Measurements from ENCODE around the gene ATP1B4. TPM values are rescaled to one million over a fixed set of nuclear protein-coding genes. Genes with fewer than 3 reads are reported as not detected.

Gene ATP1B4
- polyA plus RNA-seq, 1 donor (not counting 4 experiments of a cell fraction or from before 2014, with no cell fraction given), result not detected

DNA sequence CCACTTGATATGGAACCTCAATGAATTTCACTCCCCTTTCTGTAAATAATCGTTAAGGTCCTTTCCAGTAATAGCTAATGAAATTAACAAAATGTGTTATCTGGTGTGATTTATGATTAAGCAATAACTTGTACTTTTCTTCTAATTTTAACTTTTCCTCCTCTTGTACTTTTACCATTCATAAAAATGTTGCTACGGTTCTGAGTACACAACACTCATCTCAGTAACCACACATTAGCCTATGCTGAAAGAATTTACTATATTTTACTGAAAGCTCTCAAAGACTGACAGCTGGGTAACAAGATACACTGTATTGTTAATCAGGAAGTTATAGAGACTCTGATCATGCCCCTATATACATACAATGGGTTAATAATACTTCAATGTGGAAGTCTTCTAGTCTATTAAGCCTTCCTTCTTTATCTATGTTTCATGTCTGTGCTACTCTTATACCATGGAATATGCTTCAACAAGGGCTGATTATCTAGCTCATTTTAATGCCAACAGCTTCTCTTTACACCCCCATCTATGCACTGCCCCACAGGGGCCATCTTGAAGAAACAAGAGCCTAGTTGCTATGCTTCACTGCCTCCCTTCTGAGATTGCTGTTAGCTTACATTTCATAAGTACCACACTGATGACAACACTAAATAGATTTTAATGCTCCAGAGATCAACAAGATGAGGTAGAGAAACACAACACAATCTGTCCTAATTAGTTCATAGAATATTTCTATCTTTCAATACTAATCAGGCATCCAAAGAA is 68.1 kb downstream of the ATP1B4 start:
- Histone ChIP-seq H3K9me3 (ENCODE audit: control insufficient read depth, low read depth, low read length) (no peaks in the 10 kb centered on the region), H3K27ac (ENCODE audit: control insufficient read depth, insufficient read depth, low read length) (no peak overlapping the region), H3K4me1 (ENCODE audit: control insufficient read depth, extremely low read depth, insufficient read depth, low read length) (peaks cover 13% of the 10 kb centered on the region), H3K9me1 (ENCODE audit: control insufficient read depth, extremely low read depth, insufficient read depth, low read length) (no peaks in the 10 kb centered on the region), H2AFZ (ENCODE audit: control insufficient read depth, low read length) (no peak overlapping the region), H4K20me1 (ENCODE audit: control insufficient read depth, extremely low read depth, insufficient read depth, low read length) (no peaks in the 10 kb centered on the region), H3K4me3 (ENCODE audit: control insufficient read depth in 2 of 3, extremely low read depth in 1 of 3, insufficient read depth in 2 of 3, low read depth in 1 of 3, low read length in 3 of 3) (no peak overlapping the region), H3K79me2 (ENCODE audit: control insufficient read depth, insufficient read depth, low read length) (no peaks in the 10 kb centered on the region), H3K27me3 (ENCODE audit: control insufficient read depth, extremely low read depth, insufficient read depth, low read length) (no peaks in the 10 kb centered on the region), H3K9ac (ENCODE audit: control insufficient read depth, extremely low read depth, insufficient read depth, low read length) (no peak overlapping the region), H3K4me2 (ENCODE audit: control insufficient read depth, extremely low read depth, insufficient read depth, low read depth, low read length) (no peak overlapping the region), H3K36me3 (ENCODE audit: control insufficient read depth in 2 of 2, extremely low read depth in 1 of 2, insufficient read depth in 2 of 2, low read length in 2 of 2) (no peaks in the 10 kb centered on the region)
- FAIRE-seq (no peak), DNase-seq (ENCODE audit: low read depth, low spot score) (no peak)
- TF ChIP-seq EZH2 (IDR thresholded peaks at IDR 0.05; ENCODE audit: low read length) (no peak), CTCF (optimal IDR thresholded peaks at IDR 0.05 in 1 of 3, IDR thresholded peaks at IDR 0.05 in 1 of 3, conservative IDR thresholded peaks at IDR 0.05 in 1 of 3; ENCODE audit: extremely low read depth in 1 of 3, insufficient read depth in 2 of 3, low read length in 3 of 3) (no peak)
- dilution Hi-C loops (cut with MboI; ENCODE audit: extremely low pct_ligation_motif_present, low sequenced_read_pairs), result no loop called here

Other genes with a start within 250 kb of the ATP1B4 start
- gene RHOXF1, start 246.2 kb upstream of the ATP1B4 start, polyA plus RNA-seq, result not detected in 3 replicates
- gene RHOXF2, start 203.5 kb upstream of the ATP1B4 start, polyA plus RNA-seq, result not detected in 3 replicates
- gene ZBTB33, start 111.3 kb upstream of the ATP1B4 start, polyA plus RNA-seq, result 7.3 to 13.4 TPM (median 10.2 TPM) in 3 replicates
- 0.02 to 0.03 TPM in 2 of 3 replicates, not detected in the other for gene TMEM255A, start 50.6 kb upstream of the ATP1B4 start, polyA plus RNA-seq
- gene LAMP2, start 107.2 kb downstream of the ATP1B4 start, polyA plus RNA-seq, result 133 to 239 TPM (median 200 TPM) in 3 replicates
- gene CUL4B, start 198.9 kb downstream of the ATP1B4 start, polyA plus RNA-seq, result 16.7 to 23.3 TPM (median 18.0 TPM) in 3 replicates
- 54.0 to 97.7 TPM (median 58.7 TPM) in 3 replicates for gene MCTS1, start 242.0 kb downstream of the ATP1B4 start, polyA plus RNA-seq

Data from keratinocyte (primary cell).